D721Med (cell line): ENCODE data around the gene PIP5K1A.

Experiments used
- DNase-seq: peaks from one replicate; pipeline ENCODE4 v3.0.0; 2011; ENCODE audit warnings: low spot score; ENCODE audit not compliant: insufficient read length
- FAIRE-seq: peaks from 2 replicates; lab custom pipeline; 2011; peaks lifted over from hg19 to GRCh38; lab: Jason Lieb, UNC
- CTCF ChIP-seq: IDR thresholded peaks from 2 replicates; pipeline ENCODE4 v1.5.1; 2012; ENCODE audit warnings: mild to moderate bottlenecking, control low read depth; ENCODE audit not compliant: insufficient read depth; ENCODE audit errors: missing control alignments

The PIP5K1A gene

GRCh38 chr1:151237678-151238466 lies 39.5 kb downstream of the PIP5K1A start:
- DNase-seq (no peak), FAIRE-seq (no peak)
- no peak for TF ChIP-seq CTCF

- TF ChIP-seq CTCF: no peak
- FAIRE-seq (no peak), DNase-seq (no peak)
Measured at GRCh38 chr1:151238467-151238739, 40.1 kb downstream of the PIP5K1A start.

GRCh38 chr1:151242442-151242841 lies 44.1 kb downstream of the PIP5K1A start:
- no peak for FAIRE-seq

GRCh38 chr1:151243683-151244216 lies 45.4 kb downstream of the PIP5K1A start:
- peak; percentile 99 for FAIRE-seq

More at GRCh38 chr1:151242442-151242841, 44.1 kb downstream of the PIP5K1A start:
- DNase-seq: no peak
- no peak for TF ChIP-seq CTCF

GRCh38 chr1:151246786-151247185 lies 48.4 kb downstream of the PIP5K1A start:
- FAIRE-seq (no peak), DNase-seq (no peak)
- TF ChIP-seq CTCF: no peak

More at GRCh38 chr1:151243683-151244216, 45.4 kb downstream of the PIP5K1A start:
- peak; percentile 66 for DNase-seq
- TF ChIP-seq CTCF: no peak

- DNase-seq (peak; percentile 96), FAIRE-seq (peak; percentile 91)
- TF ChIP-seq CTCF: peak; percentile 98
Measured at GRCh38 chr1:151251656-151252470, 53.5 kb downstream of the PIP5K1A start.
